HG03039 (cell line): Measurements from ENCODE around the gene SPO11.

Experiments used
- ATAC-seq: cut with Tn5 transposase; IDR thresholded peaks from one replicate; pipeline ENCODE4 v1.9.1; 2021; ENCODE audit warnings: mild to moderate bottlenecking, moderate library complexity; ENCODE audit not compliant: unreplicated experiment

The SPO11 gene

DNA sequence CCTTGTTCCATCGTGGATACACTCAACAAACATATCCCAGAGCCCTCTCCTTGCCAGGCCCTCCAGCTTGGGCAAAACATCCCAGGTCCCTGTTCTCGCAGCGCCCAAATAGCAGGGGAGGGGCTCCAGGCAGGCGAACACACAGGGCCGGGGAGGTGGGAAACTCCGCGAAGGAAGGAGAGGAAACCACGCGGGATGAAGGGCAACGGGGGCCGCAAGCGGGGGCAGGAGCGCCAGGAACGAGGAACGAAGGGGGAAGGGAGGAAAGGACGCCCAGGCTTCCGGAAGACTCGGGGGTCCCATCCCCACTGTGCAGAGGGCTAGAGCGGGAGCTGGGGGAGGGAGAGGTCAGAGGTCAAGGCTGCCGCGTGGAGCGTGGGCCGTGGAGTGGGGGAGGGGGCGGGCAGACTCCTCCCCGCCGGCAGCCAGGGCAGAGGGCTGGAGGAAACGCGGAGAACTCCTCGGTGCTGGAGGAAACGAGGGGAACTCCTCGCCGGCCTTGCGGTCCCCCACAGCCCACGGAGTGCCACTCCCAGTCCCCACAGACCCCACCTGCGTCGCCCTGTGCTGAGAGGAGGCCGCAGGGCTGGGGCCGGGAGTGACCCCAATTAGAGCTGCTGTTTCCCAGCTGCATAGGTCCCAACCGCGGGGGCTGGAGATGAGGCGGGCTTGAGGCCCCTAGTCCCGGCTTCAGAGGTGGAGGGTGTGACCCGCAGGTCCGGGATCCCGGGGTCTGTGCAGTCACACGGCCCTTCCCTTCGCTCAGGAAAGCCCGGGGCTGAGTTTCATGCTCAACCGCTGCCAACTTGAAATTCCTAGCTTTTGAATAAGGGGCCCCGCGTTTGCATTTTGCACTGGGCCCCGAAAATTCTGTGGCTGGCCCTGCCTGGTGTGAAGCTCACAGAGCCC lies 60.3 kb downstream of the SPO11 start:
- ATAC-seq: no peak

DNA sequence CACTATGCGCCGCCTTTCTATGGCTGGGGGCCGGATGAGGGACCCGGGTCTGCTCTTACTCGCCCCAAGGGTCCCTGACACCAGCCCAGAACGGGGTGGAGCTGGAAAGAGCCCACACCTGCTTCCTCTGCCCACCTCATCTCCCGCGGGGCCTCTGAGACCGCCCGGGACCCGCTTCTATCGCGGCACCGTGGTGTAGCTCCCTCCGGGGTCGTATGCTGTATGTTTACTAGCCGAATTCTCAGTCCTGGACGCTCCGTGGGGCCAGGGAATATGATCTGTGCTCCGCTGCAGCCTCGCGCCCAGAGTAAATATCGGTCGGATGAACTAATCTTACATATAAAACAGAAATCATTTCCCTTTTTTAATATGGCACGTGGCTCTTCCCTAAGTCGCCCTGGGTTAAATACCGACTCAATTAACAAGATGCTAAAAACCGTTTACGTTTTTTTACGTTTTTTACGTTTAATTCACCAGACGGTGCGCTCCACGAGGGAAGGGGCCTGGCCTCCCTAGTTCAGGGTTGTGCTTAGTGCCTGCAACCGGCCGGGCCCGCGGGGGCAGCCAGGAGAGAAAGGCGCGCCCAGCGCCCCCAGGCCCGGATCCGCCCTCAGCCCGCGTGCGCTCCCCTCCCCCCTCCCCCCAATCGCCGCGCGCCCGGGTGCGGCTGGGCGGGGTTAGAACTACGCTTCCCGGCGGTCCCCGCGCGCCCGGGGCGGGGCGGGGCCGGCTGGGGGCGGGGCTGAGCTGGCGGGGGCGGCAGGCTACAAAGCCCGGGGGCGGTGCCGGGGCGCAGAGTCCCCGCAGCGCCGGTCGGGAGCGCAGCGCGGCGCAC lies 61.2 kb downstream of the SPO11 start, which contains the start of gene RBM38:
Gene RBM38, plus strand, starts transcription at position 793 of the 835 bp plus-strand sequence. CDS start 186 bp downstream, outside the sequence.
- ATAC-seq: peak; percentile 41

GRCh38 chr20:57391439-57392301 lies 62.1 kb downstream of the SPO11 start:
- peak; percentile 14 for ATAC-seq

GRCh38 chr20:57392512-57393271 lies 63.1 kb downstream of the SPO11 start:
- ATAC-seq: no peak
